Measurements from ENCODE around the gene LRMDA. TPM values are rescaled to one million over a fixed set of nuclear protein-coding genes. Genes with fewer than 3 reads are reported as not detected.

The LRMDA gene
- total RNA-seq, 2 experiments from 2014 or later = not detected

DNA sequence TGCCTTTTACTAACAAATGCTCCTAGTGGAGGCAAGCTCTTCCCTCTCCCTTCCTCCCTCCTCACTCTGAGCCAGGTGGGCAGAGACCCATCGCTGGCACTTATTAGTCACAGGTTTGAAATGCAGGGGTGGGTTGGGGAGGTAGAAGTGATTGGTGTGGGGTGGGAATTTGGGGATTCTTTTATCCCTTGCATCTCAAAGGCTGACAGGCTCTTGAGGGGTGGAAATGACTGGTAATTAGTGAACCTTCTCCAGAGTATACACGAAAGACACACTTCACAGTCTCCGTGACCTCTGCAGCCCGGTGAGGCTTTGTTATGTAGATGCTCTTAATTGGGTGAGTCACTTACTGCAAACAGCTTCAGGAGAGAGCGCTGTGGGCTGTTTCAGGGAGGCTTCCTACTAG is 13.9 kb upstream of the LRMDA start:
- Mint-ChIP-seq H3K4me3 (no peak overlapping the region), H3K9me3 (no peaks in the 10 kb centered on the region), H3K36me3 (ENCODE audit: low read depth) (no peaks in the 10 kb centered on the region), H3K4me1 (ENCODE audit: low read depth) (no peaks in the 10 kb centered on the region), H3K27ac (no peak overlapping the region), H3K27me3 (peaks cover 54% of the 10 kb centered on the region)
- Histone ChIP-seq H3K9me3 (ENCODE audit: control insufficient read depth in 1 of 2, insufficient read depth in 1 of 2, low read length in 2 of 2) (peaks cover 0 to 3% of the 10 kb centered on the region in 2 experiments), H3K36me3 (ENCODE audit: insufficient read depth, low read length) (no peaks in the 10 kb centered on the region), H3K4me1 (ENCODE audit: insufficient read depth, low read length) (no peaks in the 10 kb centered on the region), H3K27ac (ENCODE audit: low read depth in 1 of 2, low read length in 2 of 2) (no peak overlapping the region), H3K4me3 (ENCODE audit: low read length) (no peak overlapping the region), H3K27me3 (ENCODE audit: control insufficient read depth in 1 of 2, insufficient read depth in 2 of 2, low read length in 2 of 2) (peaks cover 4 to 9% of the 10 kb centered on the region in 2 experiments)
- CTCF ChIA-PET = no interaction called here
- POLR2A ChIA-PET = no interaction called here
- DNase-seq = no peak
- intact Hi-C loops (cut with DNase I, micrococcal nuclease) = no loop called here
- ATAC-seq (ENCODE audit: poor library complexity) = no peak
- TF ChIP-seq, protein P1, sequence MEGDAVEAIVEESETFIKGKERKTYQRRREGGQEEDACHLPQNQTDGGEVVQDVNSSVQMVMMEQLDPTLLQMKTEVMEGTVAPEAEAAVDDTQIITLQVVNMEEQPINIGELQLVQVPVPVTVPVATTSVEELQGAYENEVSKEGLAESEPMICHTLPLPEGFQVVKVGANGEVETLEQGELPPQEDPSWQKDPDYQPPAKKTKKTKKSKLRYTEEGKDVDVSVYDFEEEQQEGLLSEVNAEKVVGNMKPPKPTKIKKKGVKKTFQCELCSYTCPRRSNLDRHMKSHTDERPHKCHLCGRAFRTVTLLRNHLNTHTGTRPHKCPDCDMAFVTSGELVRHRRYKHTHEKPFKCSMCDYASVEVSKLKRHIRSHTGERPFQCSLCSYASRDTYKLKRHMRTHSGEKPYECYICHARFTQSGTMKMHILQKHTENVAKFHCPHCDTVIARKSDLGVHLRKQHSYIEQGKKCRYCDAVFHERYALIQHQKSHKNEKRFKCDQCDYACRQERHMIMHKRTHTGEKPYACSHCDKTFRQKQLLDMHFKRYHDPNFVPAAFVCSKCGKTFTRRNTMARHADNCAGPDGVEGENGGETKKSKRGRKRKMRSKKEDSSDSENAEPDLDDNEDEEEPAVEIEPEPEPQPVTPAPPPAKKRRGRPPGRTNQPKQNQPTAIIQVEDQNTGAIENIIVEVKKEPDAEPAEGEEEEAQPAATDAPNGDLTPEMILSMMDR (IDR thresholded peaks at IDR 0.05) = no peak

DNA sequence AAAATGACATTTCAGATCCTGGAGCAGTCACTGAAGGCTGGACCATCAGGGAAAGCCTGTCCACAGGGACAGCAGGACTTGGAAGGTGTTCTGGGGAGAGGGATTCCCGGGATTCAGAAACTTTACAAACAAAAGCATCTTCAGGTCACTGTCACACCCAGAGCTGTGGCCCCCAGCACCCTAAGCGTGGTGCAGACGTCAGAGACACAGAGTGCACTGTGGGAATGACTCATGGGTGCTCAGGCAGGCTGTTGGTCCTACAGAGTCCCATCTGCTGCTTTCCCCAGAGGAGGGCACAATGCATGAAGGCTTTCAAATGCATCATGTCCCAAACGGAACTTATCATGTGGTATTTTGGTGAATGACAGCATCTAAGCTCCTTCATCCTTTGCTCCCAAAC is 13.1 kb upstream of the LRMDA start:
- Histone ChIP-seq H3K27me3 (ENCODE audit: control insufficient read depth in 1 of 2, insufficient read depth in 2 of 2, low read length in 2 of 2) (peaks cover 4 to 6% of the 10 kb centered on the region in 2 experiments), H3K4me1 (ENCODE audit: insufficient read depth, low read length) (no peaks in the 10 kb centered on the region), H3K4me3 (ENCODE audit: low read length) (no peak overlapping the region), H3K9me3 (ENCODE audit: control insufficient read depth in 1 of 2, insufficient read depth in 1 of 2, low read length in 2 of 2) (peaks cover 0 to 3% of the 10 kb centered on the region in 2 experiments), H3K27ac (ENCODE audit: low read depth in 1 of 2, low read length in 2 of 2) (no peak overlapping the region), H3K36me3 (ENCODE audit: insufficient read depth, low read length) (no peaks in the 10 kb centered on the region)
- DNase-seq = no peak
- no peaks in the 10 kb centered on the region for H3K9me3 Mint-ChIP-seq
- TF ChIP-seq, protein P1 (IDR thresholded peaks at IDR 0.05) = no peak
- intact Hi-C loops (cut with DNase I, micrococcal nuclease) = no loop called here
- no peak overlapping the region for H3K27ac Mint-ChIP-seq
- no peak overlapping the region for H3K4me3 Mint-ChIP-seq
- H3K4me1 Mint-ChIP-seq (ENCODE audit: low read depth) = no peaks in the 10 kb centered on the region
- ChIA-PET CTCF (no interaction called here), POLR2A (no interaction called here)
- peaks cover 46% of the 10 kb centered on the region for H3K27me3 Mint-ChIP-seq
- no peaks in the 10 kb centered on the region for H3K36me3 Mint-ChIP-seq (ENCODE audit: low read depth)
- ATAC-seq (ENCODE audit: poor library complexity) = no peak

DNA sequence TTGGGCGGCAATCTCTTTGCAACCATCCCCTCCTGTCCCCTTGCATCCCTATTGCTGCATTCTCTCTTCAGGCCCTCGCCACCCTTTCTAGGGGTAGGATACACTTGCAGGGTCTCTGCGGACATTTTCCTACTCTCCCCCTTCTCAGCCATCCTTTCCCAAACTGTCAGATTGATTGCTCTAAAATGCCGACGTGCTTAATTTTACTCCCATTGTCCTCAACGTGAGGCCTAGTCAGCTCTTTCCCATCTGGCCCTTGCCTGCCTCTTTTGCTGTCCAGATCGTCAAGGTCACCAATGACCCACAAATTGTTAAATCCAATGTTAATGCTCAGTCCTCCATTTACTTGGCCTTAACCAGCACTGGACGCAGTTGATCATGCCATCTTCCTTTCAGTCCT is 12.7 kb upstream of the LRMDA start:
- Mint-ChIP-seq H3K36me3 (ENCODE audit: low read depth) (no peaks in the 10 kb centered on the region), H3K4me3 (no peak overlapping the region), H3K4me1 (ENCODE audit: low read depth) (no peaks in the 10 kb centered on the region), H3K27me3 (peaks cover 47% of the 10 kb centered on the region), H3K9me3 (no peaks in the 10 kb centered on the region), H3K27ac (no peak overlapping the region)
- Histone ChIP-seq H3K4me1 (ENCODE audit: insufficient read depth, low read length) (no peaks in the 10 kb centered on the region), H3K27ac (ENCODE audit: low read depth in 1 of 2, low read length in 2 of 2) (no peak overlapping the region), H3K4me3 (ENCODE audit: low read length) (no peak overlapping the region), H3K9me3 (ENCODE audit: control insufficient read depth in 1 of 2, insufficient read depth in 1 of 2, low read length in 2 of 2) (peaks cover 0 to 3% of the 10 kb centered on the region in 2 experiments), H3K27me3 (ENCODE audit: control insufficient read depth in 1 of 2, insufficient read depth in 2 of 2, low read length in 2 of 2) (peaks cover 4 to 6% of the 10 kb centered on the region in 2 experiments), H3K36me3 (ENCODE audit: insufficient read depth, low read length) (no peaks in the 10 kb centered on the region)
- ChIA-PET POLR2A (no interaction called here), CTCF (no interaction called here)
- TF ChIP-seq, protein P1 (IDR thresholded peaks at IDR 0.05) = no peak
- ATAC-seq (ENCODE audit: poor library complexity) (no peak), DNase-seq (no peak)
- intact Hi-C loops (cut with DNase I, micrococcal nuclease) = no loop called here
